Mucosa of descending colon (tissue), 3 donors: ENCODE results near the gene GRM7. TPM values are rescaled to one million over a fixed set of nuclear protein-coding genes. Genes with fewer than 3 reads are reported as not detected.

Source experiments
- ATAC-seq: fragments of 200-7000 bp; cut with Tn5 transposase; one replicate; pipeline ENCODE4 v1.9.1; 2020; ENCODE audit warnings: mild to moderate bottlenecking, moderate library complexity
- DNase-seq, 3 donors: peaks; one replicate each; pipeline ENCODE4 v3.0.0-alpha.2; 2020
- H3K36me3 ChIP-seq: fragments of 200-600 bp; one replicate; pipeline ENCODE4 v1.8.0; 2021; ENCODE audit warnings: low read depth, mild to moderate bottlenecking
- H3K4me1 ChIP-seq: fragments of 200-600 bp; one replicate; pipeline ENCODE4 v1.8.0; 2021; ENCODE audit warnings: low read depth, mild to moderate bottlenecking
- H3K4me3 ChIP-seq: fragments of 200-600 bp; one replicate; pipeline ENCODE4 v1.8.0; 2021; ENCODE audit warnings: mild to moderate bottlenecking
- H3K9me3 ChIP-seq: fragments of 200-600 bp; one replicate; pipeline ENCODE4 v1.8.0; 2021; ENCODE audit warnings: mild to moderate bottlenecking
- intact Hi-C, 2 donors: fragments of 100-400 bp; cut with DNase I in 1 of 2; cut with micrococcal nuclease in 1 of 2; formaldehyde crosslinking; loops; one replicate each; pipeline versions ENCODE4 v1.11.0 to v1.11.1; 2022; cut with DNase I, micrococcal nuclease
- total RNA-seq, 3 donors: library from RNA; stranded (reverse); fragmentation: NEBNext Ultra II Directional in 2 of 3; extraction: Animal tissue kit (Norgen Biotek cat#: 25700) in 2 of 3; gene quantifications; one replicate each; pipeline versions ENCODE4 v1.2.1 to v1.2.4, GENCODE V29; 2021 to 2023
- TF ChIP-seq, protein P1 (sequence below): fragments of 200-600 bp; IDR thresholded peaks from one replicate; pipeline ENCODE4 v1.8.0; 2022; ENCODE audit warnings: antibody characterized with exemption, mild to moderate bottlenecking
- donor health status: DM: no; HTN: no; CAD: no; lungs with moderate emphysema.
- donor health status: DM: no; HTN: no; CAD: no.
- donor health status: DM: no; HTN: yes; CAD: no.

GRM7 gene
- total RNA-seq, 3 donors from 2014 or later: 0.09 to 0.39 (median 0.14) TPM

DNA sequence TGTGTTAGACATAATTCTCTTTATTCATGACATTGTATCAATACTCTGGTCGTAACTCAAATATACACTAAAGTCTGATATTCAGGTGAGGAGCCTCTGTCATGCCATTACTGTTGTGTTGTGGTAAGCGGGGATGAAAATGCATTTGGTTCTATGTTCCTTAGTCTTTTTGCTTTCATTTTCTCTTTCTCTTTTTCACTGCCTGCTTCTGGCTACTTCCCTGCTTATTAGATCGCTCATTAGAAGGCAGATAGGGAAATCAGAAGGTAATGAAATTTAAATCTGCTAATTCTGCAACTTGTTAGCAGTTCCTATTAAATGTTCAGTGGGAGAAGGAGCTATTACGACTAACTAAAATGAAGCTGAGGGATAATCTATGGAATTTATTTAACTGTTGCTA, 345.0 kb downstream of the GRM7 start:
- no peak for ATAC-seq
- intact Hi-C loops: no loop called here
- no peak for DNase-seq
- TF ChIP-seq, protein P1, sequence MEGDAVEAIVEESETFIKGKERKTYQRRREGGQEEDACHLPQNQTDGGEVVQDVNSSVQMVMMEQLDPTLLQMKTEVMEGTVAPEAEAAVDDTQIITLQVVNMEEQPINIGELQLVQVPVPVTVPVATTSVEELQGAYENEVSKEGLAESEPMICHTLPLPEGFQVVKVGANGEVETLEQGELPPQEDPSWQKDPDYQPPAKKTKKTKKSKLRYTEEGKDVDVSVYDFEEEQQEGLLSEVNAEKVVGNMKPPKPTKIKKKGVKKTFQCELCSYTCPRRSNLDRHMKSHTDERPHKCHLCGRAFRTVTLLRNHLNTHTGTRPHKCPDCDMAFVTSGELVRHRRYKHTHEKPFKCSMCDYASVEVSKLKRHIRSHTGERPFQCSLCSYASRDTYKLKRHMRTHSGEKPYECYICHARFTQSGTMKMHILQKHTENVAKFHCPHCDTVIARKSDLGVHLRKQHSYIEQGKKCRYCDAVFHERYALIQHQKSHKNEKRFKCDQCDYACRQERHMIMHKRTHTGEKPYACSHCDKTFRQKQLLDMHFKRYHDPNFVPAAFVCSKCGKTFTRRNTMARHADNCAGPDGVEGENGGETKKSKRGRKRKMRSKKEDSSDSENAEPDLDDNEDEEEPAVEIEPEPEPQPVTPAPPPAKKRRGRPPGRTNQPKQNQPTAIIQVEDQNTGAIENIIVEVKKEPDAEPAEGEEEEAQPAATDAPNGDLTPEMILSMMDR: no peak
- Histone ChIP-seq H3K36me3 (no peaks in the 10 kb centered on the region), H3K9me3 (no peaks in the 10 kb centered on the region), H3K4me3 (no peak overlapping the region), H3K4me1 (no peaks in the 10 kb centered on the region)

DNA sequence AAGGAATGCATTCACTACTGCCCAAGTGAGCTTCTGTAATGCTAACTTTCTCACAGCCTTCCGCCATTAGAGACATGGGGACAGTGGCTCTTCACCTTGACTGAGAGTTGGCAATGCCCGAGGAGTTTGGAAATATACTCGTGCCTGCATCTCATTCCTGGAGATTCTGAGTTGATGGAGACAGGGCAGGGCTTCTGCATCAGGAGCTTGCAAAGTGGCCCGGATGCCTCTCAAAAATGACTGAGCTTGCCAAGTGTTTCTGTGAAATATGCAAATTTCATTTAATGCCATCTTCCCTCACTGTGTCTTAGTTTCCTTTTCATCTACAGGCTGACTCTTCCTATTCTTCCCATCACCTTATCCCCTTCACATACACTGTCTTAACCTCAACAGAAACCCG, 346.2 kb downstream of the GRM7 start:
- Histone ChIP-seq H3K4me3 (no peak overlapping the region), H3K4me1 (no peaks in the 10 kb centered on the region), H3K9me3 (no peaks in the 10 kb centered on the region), H3K36me3 (no peaks in the 10 kb centered on the region)
- TF ChIP-seq, protein P1: no peak
- intact Hi-C loops: no loop called here
- DNase-seq: no peak
- ATAC-seq: no peak

DNA sequence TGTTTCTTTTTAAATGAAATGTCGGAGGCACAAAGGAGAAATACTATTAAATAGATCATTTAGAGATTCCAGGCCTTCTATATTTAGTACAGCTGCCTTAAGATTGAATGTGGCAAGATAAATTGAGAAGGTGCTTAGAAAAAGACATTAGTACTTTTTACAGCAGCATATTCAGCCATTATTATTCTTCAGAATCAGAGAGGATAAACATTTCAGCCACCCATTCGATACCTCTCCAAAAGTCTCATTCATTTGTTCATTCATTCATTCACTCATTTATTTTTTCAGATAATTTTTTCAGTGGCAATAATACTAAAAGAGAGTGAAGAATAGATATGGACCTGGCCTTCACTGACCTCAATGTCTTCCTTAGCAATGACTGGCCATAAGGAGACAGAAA, 347.0 kb downstream of the GRM7 start:
- intact Hi-C loops: no loop called here

DNA sequence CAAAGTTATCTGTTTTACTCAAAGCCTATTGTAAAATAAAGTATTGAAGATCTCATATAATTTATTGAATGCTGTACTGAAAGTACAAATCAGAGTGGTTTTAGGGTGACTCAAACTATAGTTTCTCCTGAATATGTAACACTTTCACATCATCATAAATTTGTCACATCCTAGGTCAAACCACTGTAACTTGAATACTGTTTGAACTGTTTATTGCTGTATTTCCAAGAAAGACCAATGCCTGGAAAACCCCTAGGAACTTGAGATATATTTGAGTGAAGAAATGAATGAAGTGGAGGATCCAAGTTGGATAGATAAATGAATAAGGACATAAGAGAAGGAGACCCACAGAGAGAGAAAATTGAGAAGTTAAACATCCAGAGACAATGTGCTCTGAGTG, 348.2 kb downstream of the GRM7 start:
- intact Hi-C loops: no loop called here
- TF ChIP-seq, protein P1: no peak
- no peaks in the 10 kb centered on the region for H3K4me1 ChIP-seq
- DNase-seq (no peak), ATAC-seq (no peak)
- no peaks in the 10 kb centered on the region for H3K36me3 ChIP-seq
- H3K4me3 ChIP-seq: no peak overlapping the region
- H3K9me3 ChIP-seq: no peaks in the 10 kb centered on the region

More for the DNA sequence above, 347.0 kb downstream of the GRM7 start:
- H3K36me3 ChIP-seq: no peaks in the 10 kb centered on the region
- H3K4me3 ChIP-seq: no peak overlapping the region
- no peak for ATAC-seq
- no peaks in the 10 kb centered on the region for H3K4me1 ChIP-seq
- H3K9me3 ChIP-seq: no peaks in the 10 kb centered on the region
- TF ChIP-seq, protein P1: no peak
- DNase-seq: no peak

DNA sequence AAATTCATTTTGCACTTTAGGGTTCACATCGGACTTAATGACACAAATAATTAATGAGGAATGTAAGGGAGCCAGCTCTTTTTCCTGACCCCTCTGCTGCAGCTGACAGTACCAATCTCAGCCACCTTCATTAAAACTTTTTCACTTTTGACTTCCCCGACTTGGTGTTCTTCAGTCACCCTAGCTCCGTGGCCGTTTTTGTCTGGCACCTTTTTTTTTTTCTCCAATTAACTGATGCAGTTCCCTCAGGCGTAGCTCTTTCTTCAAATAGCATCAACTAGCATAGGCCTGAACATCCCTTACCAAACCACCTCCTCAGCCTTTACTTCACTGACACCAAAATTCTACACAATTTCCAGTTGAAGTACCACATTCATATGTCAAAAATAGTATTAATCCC, 350.8 kb downstream of the GRM7 start:
- ATAC-seq (no peak), DNase-seq (no peak)
- Histone ChIP-seq H3K36me3 (no peaks in the 10 kb centered on the region), H3K4me3 (no peak overlapping the region), H3K9me3 (no peaks in the 10 kb centered on the region), H3K4me1 (no peaks in the 10 kb centered on the region)
- intact Hi-C loops: no loop called here
- TF ChIP-seq, protein P1: no peak

DNA sequence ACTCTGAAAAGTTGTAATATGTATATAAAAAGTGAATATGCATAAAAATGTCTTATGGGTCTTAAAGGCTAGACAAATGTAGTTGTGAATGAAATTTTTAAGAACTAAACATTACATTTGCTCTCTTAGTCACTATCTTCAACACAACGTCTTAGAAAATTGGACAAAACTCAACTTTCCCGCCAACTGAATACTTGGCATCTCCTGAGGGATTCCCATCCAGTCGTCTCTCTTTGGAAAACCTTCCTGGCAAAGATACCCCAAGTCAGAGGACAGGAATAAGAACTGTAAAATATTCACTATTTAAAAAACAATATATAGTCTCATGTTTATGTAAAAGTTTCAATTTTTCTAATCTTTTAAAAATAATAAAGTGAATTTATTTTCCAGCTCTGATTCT, 354.8 kb downstream of the GRM7 start:
- ATAC-seq (no peak), DNase-seq (no peak)
- TF ChIP-seq, protein P1: no peak
- Histone ChIP-seq H3K9me3 (no peaks in the 10 kb centered on the region), H3K4me3 (no peak overlapping the region), H3K4me1 (no peaks in the 10 kb centered on the region), H3K36me3 (no peaks in the 10 kb centered on the region)
- intact Hi-C loops: no loop called here
